Adrenal gland (tissue), 12 donors: ENCODE data around the gene KLF6. TPM values are rescaled to one million over a fixed set of nuclear protein-coding genes. Genes with fewer than 3 reads are reported as not detected.
A peak's percentile ranks its signal among the peaks of the same experiment; 100 is the strongest.

Source experiments
- DNase-seq, 7 donors: peaks; one replicate each; pipeline ENCODE4 v3.0.0-alpha.2; 2019 to 2020
- H3K27ac ChIP-seq, 5 donors: fragments of 200-600 bp; sonication (generic) in 4 of 5; 1 replicate in 3 of 5; 2 replicates in 2 of 5; pipeline versions ENCODE4 v1.5.1 to v1.8.0; 2016 to 2020; ENCODE audit warnings: mild to moderate bottlenecking in 1 of 5
- H3K27me3 ChIP-seq: fragments of 200-600 bp; 2 replicates; pipeline ENCODE4 v1.8.0; 2021
- H3K36me3 ChIP-seq, 2 donors: fragments of 200-600 bp; replicated peaks in 1 of 2; 1 replicate in 1 of 2; 2 replicates in 1 of 2; pipeline versions ENCODE4 v1.5.1 to v1.8.0; 2018 to 2022
- H3K4me1 ChIP-seq, 2 donors: fragments of 200-600 bp; replicated peaks in 1 of 2; 1 replicate in 1 of 2; 2 replicates in 1 of 2; pipeline versions ENCODE4 v1.5.1 to v1.8.0; 2018 to 2021
- H3K4me3 ChIP-seq, 4 donors: fragments of 200-600 bp; sonication (generic) in 3 of 4; one replicate each; pipeline ENCODE4 v1.5.1; 2016 to 2018
- H3K9me3 ChIP-seq, 3 donors: fragments of 200-600 bp; sonication (generic) in 1 of 3; replicated peaks in 1 of 3; 1 replicate in 2 of 3; 2 replicates in 1 of 3; pipeline versions ENCODE4 v1.5.1 to v1.8.0; 2016 to 2021
- CTCF ChIP-seq, 6 experiments: fragments of 450-650 bp in 4 of 6; fragments of 200-600 bp in 2 of 6; sonication (generic) in 1 of 6; IDR thresholded peaks; 1 replicate in 5 of 6; 2 replicates in 1 of 6; pipeline versions ENCODE4 v1.5.1 to v1.8.0; 2016 to 2021; ENCODE audit warnings: antibody characterized with exemption in 6 of 6, mild to moderate bottlenecking in 2 of 6, moderate library complexity in 1 of 6
- POLR2A ChIP-seq, 2 donors: fragments of 450-650 bp; IDR thresholded peaks; one replicate each; pipeline ENCODE4 v1.6.1; 2017; ENCODE audit warnings: antibody characterized with exemption in 2 of 2, mild to moderate bottlenecking in 2 of 2, moderate library complexity in 1 of 2
- WGBS, 4 donors: extraction: QIAGEN DNeasy Blood & Tissue Kit in 2 of 4; methylation state at CpG; one replicate each; pipeline versions ENCODE4 v1.1.5 to v1.1.7; 2013 to 2017; 5-methylcytosine and 5-hydroxymethylcytosine counted together
- intact Hi-C, 2 donors: fragments of 100-400 bp; cut with DNase I; formaldehyde crosslinking; loops; one replicate each; pipeline versions ENCODE4 v1.14.1 to v1.15.0; 2022 to 2023
- polyA plus RNA-seq, 3 donors: library from polyadenylated mRNA; stranded (reverse); fragments of 200-250 nt in 2 of 3; fragments of 350-450 nt in 1 of 3; fragmentation: Illumina TruSeq in 1 of 3; extraction: RNeasy Lipid Tissue Mini Kit (QIAGEN cat#74804) in 1 of 3; gene quantifications; one replicate each; pipeline ENCODE4 v1.2.3, GENCODE V29; 2013 to 2014
- total RNA-seq, 9 donors: library from RNA; depleted of rRNA in 4 of 9; stranded (reverse); fragments of >200 nt in 4 of 9; fragments of 120-200 nt in 1 of 9; fragmentation: NEBNext Ultra II Directional in 1 of 9; extraction: Animal tissue kit (Norgen Biotek cat#: 25700) in 1 of 9; gene quantifications; one replicate each; pipeline versions ENCODE4 v1.1.0 to v1.2.4, GENCODE V29; 2013 to 2023
- donor health status: healthy with polysubstance abuse.
- donor health status: Bipolar disorder and iron deficiency.
- donor health status: DM: yes; HTN: yes; CAD: no.
- donor health status: DM: no; HTN: no; CAD: no.
- donor health status: DM: no; HTN: no; CAD: no.
- donor health status: DM: yes; HTN: yes; CAD: no.

Gene KLF6
- total and polyA plus RNA-seq, 12 donors, result 14.4 to 70.2 (median 26.8) TPM

GRCh38 chr10:3754727-3755439, 30.1 kb downstream of the KLF6 start:
- intact Hi-C loops, result no loop called here
- DNase-seq, result peak; percentile 46 to 80 (median 71)
- WGBS, 4 donors, result 27 to 30% (median 27%) methylated on average over 9 of the region's 9 CpGs
- Histone ChIP-seq H3K9me3 (no peaks in the 10 kb centered on the region), H3K36me3 (no peaks in the 10 kb centered on the region), H3K27me3 (no peaks in the 10 kb centered on the region), H3K4me3 (no peak overlapping the region), H3K4me1 (peaks cover 4 to 25% of the 10 kb centered on the region in 2 donors), H3K27ac (peak overlapping the region in 3 of 5 donors; percentile 9 to 89 (median 41))
- TF ChIP-seq CTCF (IDR thresholded peaks at IDR 0.05) (no peak), POLR2A (IDR thresholded peaks at IDR 0.05) (no peak)

- Histone ChIP-seq H3K36me3 (no peaks in the 10 kb centered on the region), H3K27me3 (no peaks in the 10 kb centered on the region), H3K4me3 (no peak overlapping the region), H3K27ac (no peak overlapping the region), H3K9me3 (no peaks in the 10 kb centered on the region), H3K4me1 (peaks cover 6 to 38% of the 10 kb centered on the region in 2 donors)
- intact Hi-C loops, result no loop called here
- DNase-seq, result no peak
- WGBS, 4 donors, result 84 to 93% (median 88%) methylated on average over 8 of the region's 8 CpGs
- no peak for TF ChIP-seq CTCF (IDR thresholded peaks at IDR 0.05)
- no peak for TF ChIP-seq POLR2A (IDR thresholded peaks at IDR 0.05)
Measured at GRCh38 chr10:3750854-3751253, 34.2 kb downstream of the KLF6 start.

- DNase-seq, result peak in 3 of 7 donors; percentile 29 to 43 (median 37)
- H3K4me3 ChIP-seq, result peak overlapping the region in 2 of 4 donors; percentile 13 to 38
- intact Hi-C loops, result no loop called here
Measured at GRCh38 chr10:3750006-3750816, 34.8 kb downstream of the KLF6 start.

More at GRCh38 chr10:3750006-3750816, 34.8 kb downstream of the KLF6 start:
- Histone ChIP-seq H3K4me1 (peaks cover 6 to 37% of the 10 kb centered on the region in 2 donors), H3K36me3 (no peaks in the 10 kb centered on the region), H3K27ac (peak overlapping the region in 4 of 5 donors; percentile 19 to 69 (median 56)), H3K9me3 (no peaks in the 10 kb centered on the region), H3K27me3 (no peaks in the 10 kb centered on the region)
- TF ChIP-seq CTCF (IDR thresholded peaks at IDR 0.05) (no peak), POLR2A (IDR thresholded peaks at IDR 0.05) (no peak)
- WGBS, 4 donors, result 37 to 47% (median 44%) methylated on average over 8 to 11 of the region's 11 CpGs
